Activated naive CD4-positive, alpha-beta T cell treated with anti-CD3 and anti-CD28 coated beads, Interleukin-2, amount 10 ng/mL, durations not matched to agents 7 days and 5 days (primary cell): ENCODE data around the gene FAM180A.
"Not testable (repeated sequence)": the region's sequence is repeated elsewhere in the genome, so short reads cannot be mapped to it uniquely, and the experiment has no call there.

Source experiments
- CTCF ChIA-PET: fragments of 350-600 bp; sonication (Branson Sonifier 250); formaldehyde crosslinking; loops from one replicate; lab custom pipeline; 2021; ENCODE audit warnings: antibody characterized with exemption; lab: Charles Lee
- DNase-seq: peaks from one replicate; pipeline ENCODE4 v3.0.0-alpha.2; 2020
- H3K27ac Mint-ChIP-seq: one replicate; pipeline ENCODE4 v1.8.0; 2021; ENCODE audit warnings: mild to moderate bottlenecking, moderate library complexity, mixed read lengths
- H3K27me3 Mint-ChIP-seq: one replicate; pipeline ENCODE4 v1.8.0; 2021; ENCODE audit warnings: mild to moderate bottlenecking, mixed read lengths
- H3K36me3 Mint-ChIP-seq: one replicate; pipeline ENCODE4 v1.8.0; 2021; ENCODE audit warnings: mixed read lengths
- H3K4me1 Mint-ChIP-seq: one replicate; pipeline ENCODE4 v1.8.0; 2021; ENCODE audit warnings: mixed read lengths
- H3K4me3 Mint-ChIP-seq: one replicate; pipeline ENCODE4 v1.8.0; 2021; ENCODE audit warnings: mild to moderate bottlenecking, moderate library complexity, mixed read lengths
- H3K9me3 Mint-ChIP-seq: one replicate; pipeline ENCODE4 v1.8.0; 2021; ENCODE audit warnings: mixed read lengths

FAM180A gene

DNA sequence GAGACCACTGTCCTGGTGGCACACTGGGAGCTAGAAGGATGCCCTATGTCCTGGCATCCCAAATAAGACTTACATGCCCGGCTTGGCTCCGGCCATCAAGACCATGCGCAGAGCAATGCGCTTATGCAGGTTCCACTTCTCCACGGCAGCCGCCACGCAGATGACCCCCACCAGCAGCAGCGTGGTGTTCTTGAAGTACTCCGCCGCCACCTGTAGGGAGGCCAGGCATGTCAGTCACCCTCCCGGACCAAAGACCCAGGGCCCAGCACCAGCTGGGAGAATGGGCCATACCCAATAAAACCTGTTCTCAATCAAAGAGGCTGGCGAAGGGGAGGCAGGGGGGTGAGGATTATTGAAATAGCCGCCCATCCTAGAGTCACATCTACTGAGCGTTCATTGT lies 40.6 kb downstream of the FAM180A start:
- Mint-ChIP-seq H3K36me3 (no peaks in the 10 kb centered on the region), H3K4me1 (no peaks in the 10 kb centered on the region), H3K9me3 (no peaks in the 10 kb centered on the region), H3K27ac (no peak overlapping the region), H3K27me3 (no peaks in the 10 kb centered on the region), H3K4me3 (no peak overlapping the region)
- DNase-seq: no peak
- CTCF ChIA-PET: no interaction called here

DNA sequence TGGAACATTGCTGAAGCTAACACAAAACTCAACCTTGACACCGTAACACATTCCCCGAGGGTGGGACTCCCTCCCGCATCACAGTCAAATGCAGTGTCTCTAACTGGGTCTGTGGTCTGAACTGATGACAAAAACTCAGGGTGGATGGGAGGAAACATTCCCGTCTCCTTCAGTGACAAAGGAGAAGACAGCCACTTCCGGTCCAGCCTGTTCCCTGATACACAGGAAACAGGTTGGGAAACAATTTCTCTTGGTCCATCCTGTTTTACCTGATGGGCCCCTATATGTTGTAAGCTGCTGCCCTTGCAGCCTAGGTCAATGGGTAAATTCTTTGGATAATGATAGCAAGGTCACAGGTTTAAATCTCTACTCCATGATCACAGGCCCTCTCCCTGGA lies 41.0 kb downstream of the FAM180A start:
- DNase-seq: no peak
- no peaks in the 10 kb centered on the region for H3K27me3 Mint-ChIP-seq
- no peaks in the 10 kb centered on the region for H3K36me3 Mint-ChIP-seq
- no peaks in the 10 kb centered on the region for H3K9me3 Mint-ChIP-seq
- H3K27ac Mint-ChIP-seq: no peak overlapping the region
- H3K4me3 Mint-ChIP-seq: no peak overlapping the region
- CTCF ChIA-PET: no interaction called here
- no peaks in the 10 kb centered on the region for H3K4me1 Mint-ChIP-seq

- no peaks in the 10 kb centered on the region for H3K27me3 Mint-ChIP-seq
- CTCF ChIA-PET: interaction anchor here (0.8 kb wide), 1 partner anchor 36 kb away, joined by 3 read pairs; no protein-coding TSS in a partner anchor
- H3K9me3 Mint-ChIP-seq: no peaks in the 10 kb centered on the region
- no peaks in the 10 kb centered on the region for H3K36me3 Mint-ChIP-seq
- H3K4me1 Mint-ChIP-seq: no peaks in the 10 kb centered on the region
- no peak overlapping the region for H3K27ac Mint-ChIP-seq
- H3K4me3 Mint-ChIP-seq: no peak overlapping the region
- DNase-seq: no peak
These were observed 41.6 kb downstream of the FAM180A start for GRCh38 chr7:135706858-135707569.

DNA sequence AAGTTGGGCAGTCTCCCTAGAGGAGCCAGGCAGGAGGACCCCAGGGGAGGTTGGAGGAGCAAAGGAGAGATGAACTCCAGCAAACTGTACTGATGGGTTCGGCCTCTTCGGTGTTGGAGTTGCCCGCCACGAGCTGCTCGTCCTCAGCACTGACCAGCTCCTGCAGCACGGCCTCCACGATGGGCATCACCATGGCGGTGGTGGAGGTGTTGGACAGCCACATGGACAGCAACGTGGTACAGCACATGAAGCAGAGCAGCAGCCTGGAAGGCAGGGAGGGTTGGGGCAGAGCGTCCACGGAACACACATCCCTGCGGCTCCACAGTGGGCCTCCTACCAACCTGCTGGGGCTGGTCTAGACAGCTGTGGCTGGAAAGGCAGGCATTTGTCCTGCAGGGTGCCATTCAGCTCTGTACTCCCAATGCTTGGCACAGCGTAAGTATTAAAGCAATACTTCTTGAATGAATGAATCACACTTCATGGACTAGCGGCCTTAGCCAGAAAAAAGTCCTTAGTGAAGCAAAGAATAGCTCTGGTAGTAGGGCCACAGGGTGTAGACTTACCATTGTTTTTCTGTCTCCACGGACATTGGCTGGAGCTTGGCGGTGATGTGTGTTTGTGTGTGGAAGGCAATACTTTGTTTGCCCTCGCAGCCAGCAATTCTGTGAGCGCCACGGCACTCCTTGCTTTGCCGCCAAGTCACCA lies 42.4 kb downstream of the FAM180A start:
- Mint-ChIP-seq H3K27me3 (no peaks in the 10 kb centered on the region), H3K36me3 (no peaks in the 10 kb centered on the region), H3K27ac (no peak overlapping the region), H3K4me1 (no peaks in the 10 kb centered on the region), H3K4me3 (no peak overlapping the region), H3K9me3 (no peaks in the 10 kb centered on the region)
- DNase-seq: no peak
- CTCF ChIA-PET: interaction anchor here (0.8 kb wide), 1 partner anchor 35 kb away, joined by 3 read pairs; no protein-coding TSS in a partner anchor

DNA sequence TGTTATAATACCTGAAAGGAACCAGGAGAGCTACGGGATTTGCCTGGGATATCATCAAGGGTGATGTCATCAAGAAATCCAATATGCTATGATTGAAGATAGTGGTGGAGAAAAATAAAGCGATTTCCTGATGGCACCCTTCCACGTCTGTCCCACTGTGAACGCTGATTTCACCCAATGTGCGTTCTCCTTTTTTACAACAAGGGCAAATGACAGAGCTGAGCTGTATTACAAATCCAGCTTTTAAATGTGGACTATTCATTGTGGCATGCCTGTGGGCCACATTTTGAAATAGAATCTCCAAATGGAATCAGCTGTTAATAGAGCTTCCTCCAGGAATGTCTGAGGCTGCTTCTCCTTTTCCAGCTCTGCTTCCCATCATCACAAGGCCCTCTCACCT lies 43.9 kb downstream of the FAM180A start:
- no peak for DNase-seq
- H3K4me1 Mint-ChIP-seq: no peaks in the 10 kb centered on the region
- H3K27ac Mint-ChIP-seq: no peak overlapping the region
- CTCF ChIA-PET: interaction anchor here (1.1 kb wide), 1 partner anchor 15 kb away, joined by 4 read pairs; no protein-coding TSS in a partner anchor
- no peaks in the 10 kb centered on the region for H3K36me3 Mint-ChIP-seq
- H3K4me3 Mint-ChIP-seq: no peak overlapping the region
- H3K27me3 Mint-ChIP-seq: no peaks in the 10 kb centered on the region
- H3K9me3 Mint-ChIP-seq: no peaks in the 10 kb centered on the region

DNA sequence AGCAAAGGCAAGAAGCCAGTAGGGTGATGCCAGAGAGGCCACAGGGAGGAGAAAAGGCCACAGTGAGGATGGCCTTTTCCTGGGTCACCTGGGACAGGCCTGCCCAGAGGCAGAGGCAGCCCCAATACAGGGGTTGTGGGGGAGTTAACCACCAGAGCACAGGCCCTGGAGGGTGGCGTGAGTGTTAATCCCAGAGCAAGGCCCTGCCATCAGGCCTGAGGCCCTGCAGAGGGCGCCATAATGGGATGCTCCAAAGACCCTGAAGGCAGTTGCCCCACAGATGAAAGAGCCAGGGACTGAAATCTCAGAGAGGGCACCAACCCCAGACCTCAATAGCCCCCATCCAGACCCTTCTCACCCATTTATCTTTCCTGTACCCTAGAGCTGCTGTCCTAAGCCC lies 44.5 kb downstream of the FAM180A start:
- Mint-ChIP-seq H3K4me1 (no peaks in the 10 kb centered on the region), H3K9me3 (no peaks in the 10 kb centered on the region), H3K4me3 (no peak overlapping the region), H3K36me3 (no peaks in the 10 kb centered on the region), H3K27ac (no peak overlapping the region), H3K27me3 (no peaks in the 10 kb centered on the region)
- no peak for DNase-seq
- CTCF ChIA-PET: interaction anchor here (1.1 kb wide), 1 partner anchor 14 kb away, joined by 4 read pairs; no protein-coding TSS in a partner anchor

- no peaks in the 10 kb centered on the region for H3K27me3 Mint-ChIP-seq
- CTCF ChIA-PET: no interaction called here
These were observed 51.1 kb downstream of the FAM180A start for GRCh38 chr7:135697276-135698049.

DNA sequence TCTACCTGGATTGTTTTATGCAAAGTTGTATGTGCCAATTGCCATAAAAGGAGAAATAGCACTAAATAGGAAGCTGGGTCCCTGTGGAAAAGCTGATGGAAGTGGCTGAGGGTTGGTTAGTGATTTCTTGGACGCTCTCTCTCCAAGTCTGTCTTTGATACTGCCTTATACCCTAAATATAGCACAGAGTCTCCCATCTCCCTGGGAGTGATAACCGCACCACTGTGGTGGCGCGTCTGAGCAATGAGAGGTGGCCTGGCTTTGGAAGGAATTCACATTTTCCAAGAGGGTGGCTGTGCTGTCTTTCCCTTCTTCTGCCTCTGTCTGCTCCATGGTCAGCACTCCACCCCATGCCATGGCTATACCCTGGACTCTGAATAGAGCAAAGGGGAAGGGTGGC lies 55.1 kb downstream of the FAM180A start:
- no peak overlapping the region for H3K27ac Mint-ChIP-seq
- H3K36me3 Mint-ChIP-seq: no peaks in the 10 kb centered on the region
- H3K27me3 Mint-ChIP-seq: no peaks in the 10 kb centered on the region
- H3K4me1 Mint-ChIP-seq: no peaks in the 10 kb centered on the region
- DNase-seq: no peak
- H3K9me3 Mint-ChIP-seq: no peaks in the 10 kb centered on the region
- H3K4me3 Mint-ChIP-seq: no peak overlapping the region
- CTCF ChIA-PET: no interaction called here

More at GRCh38 chr7:135697276-135698049, 51.1 kb downstream of the FAM180A start:
- Mint-ChIP-seq H3K27ac (no peak overlapping the region), H3K4me1 (no peaks in the 10 kb centered on the region), H3K4me3 (no peak overlapping the region), H3K9me3 (no peaks in the 10 kb centered on the region), H3K36me3 (no peaks in the 10 kb centered on the region)
- no peak for DNase-seq

- DNase-seq, H3K9me3 Mint-ChIP-seq, CTCF ChIA-PET, H3K27ac Mint-ChIP-seq, H3K4me1 Mint-ChIP-seq, H3K4me3 Mint-ChIP-seq, H3K36me3 Mint-ChIP-seq, H3K27me3 Mint-ChIP-seq: not testable (repeated sequence)
These were observed 56.0 kb downstream of the FAM180A start for GRCh38 chr7:135692606-135693005.

- DNase-seq: no peak
- H3K27me3 Mint-ChIP-seq: no peaks in the 10 kb centered on the region
- H3K36me3 Mint-ChIP-seq: no peaks in the 10 kb centered on the region
- no peaks in the 10 kb centered on the region for H3K9me3 Mint-ChIP-seq
- CTCF ChIA-PET: no interaction called here
- no peak overlapping the region for H3K4me3 Mint-ChIP-seq
- H3K27ac Mint-ChIP-seq: no peak overlapping the region
- H3K4me1 Mint-ChIP-seq: no peaks in the 10 kb centered on the region
These were observed 56.6 kb downstream of the FAM180A start for GRCh38 chr7:135692055-135692454.

DNA sequence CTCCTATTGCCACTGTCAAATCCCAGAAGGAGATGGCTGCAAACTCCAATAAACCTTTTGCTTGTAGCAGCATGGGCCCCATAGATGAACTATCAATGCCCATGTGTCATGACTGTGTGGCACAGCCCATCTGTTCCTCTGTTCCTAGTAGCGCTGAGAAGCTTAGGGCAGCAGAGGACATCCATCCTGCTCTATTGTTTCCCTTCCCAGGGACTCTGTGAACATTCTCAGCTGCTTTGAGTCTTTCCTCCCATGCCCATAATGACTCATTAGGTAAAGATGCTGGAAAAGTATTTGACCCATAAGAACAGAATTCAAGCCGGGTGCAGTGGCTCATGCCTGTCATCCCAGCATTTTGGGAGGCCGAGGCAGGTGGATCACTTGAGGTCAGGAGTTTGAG lies 58.0 kb downstream of the FAM180A start:
- no peaks in the 10 kb centered on the region for H3K9me3 Mint-ChIP-seq
- DNase-seq: no peak
- no peaks in the 10 kb centered on the region for H3K27me3 Mint-ChIP-seq
- CTCF ChIA-PET: no interaction called here
- no peaks in the 10 kb centered on the region for H3K4me1 Mint-ChIP-seq
- no peak overlapping the region for H3K27ac Mint-ChIP-seq
- H3K36me3 Mint-ChIP-seq: no peaks in the 10 kb centered on the region
- H3K4me3 Mint-ChIP-seq: no peak overlapping the region

DNA sequence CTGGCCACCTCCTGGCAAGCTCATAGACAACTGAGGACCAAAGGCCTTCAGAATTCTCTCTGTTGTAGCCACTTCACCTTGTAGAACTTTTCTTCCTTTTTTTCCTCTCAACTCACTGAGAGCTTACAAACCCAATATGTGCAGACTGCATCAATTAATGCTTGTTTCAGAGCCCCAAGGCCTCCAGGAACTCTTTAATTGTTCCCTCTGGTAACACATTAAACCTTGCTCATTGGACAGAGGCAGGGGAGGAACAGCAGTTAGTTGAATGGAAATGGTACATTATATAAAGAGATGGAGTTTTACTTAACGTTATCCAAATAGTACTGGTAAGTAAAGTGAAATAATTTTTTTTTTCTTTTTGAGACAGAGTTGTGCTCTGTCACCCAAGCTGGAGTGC lies 61.1 kb downstream of the FAM180A start:
- no peak overlapping the region for H3K4me3 Mint-ChIP-seq
- H3K27ac Mint-ChIP-seq: no peak overlapping the region
- CTCF ChIA-PET: interaction anchor here (0.6 kb wide), 1 partner anchor 11 kb away, joined by 3 read pairs; no protein-coding TSS in a partner anchor
- H3K4me1 Mint-ChIP-seq: no peaks in the 10 kb centered on the region
- H3K9me3 Mint-ChIP-seq: no peaks in the 10 kb centered on the region
- H3K36me3 Mint-ChIP-seq: no peaks in the 10 kb centered on the region
- no peak for DNase-seq
- H3K27me3 Mint-ChIP-seq: no peaks in the 10 kb centered on the region

DNA sequence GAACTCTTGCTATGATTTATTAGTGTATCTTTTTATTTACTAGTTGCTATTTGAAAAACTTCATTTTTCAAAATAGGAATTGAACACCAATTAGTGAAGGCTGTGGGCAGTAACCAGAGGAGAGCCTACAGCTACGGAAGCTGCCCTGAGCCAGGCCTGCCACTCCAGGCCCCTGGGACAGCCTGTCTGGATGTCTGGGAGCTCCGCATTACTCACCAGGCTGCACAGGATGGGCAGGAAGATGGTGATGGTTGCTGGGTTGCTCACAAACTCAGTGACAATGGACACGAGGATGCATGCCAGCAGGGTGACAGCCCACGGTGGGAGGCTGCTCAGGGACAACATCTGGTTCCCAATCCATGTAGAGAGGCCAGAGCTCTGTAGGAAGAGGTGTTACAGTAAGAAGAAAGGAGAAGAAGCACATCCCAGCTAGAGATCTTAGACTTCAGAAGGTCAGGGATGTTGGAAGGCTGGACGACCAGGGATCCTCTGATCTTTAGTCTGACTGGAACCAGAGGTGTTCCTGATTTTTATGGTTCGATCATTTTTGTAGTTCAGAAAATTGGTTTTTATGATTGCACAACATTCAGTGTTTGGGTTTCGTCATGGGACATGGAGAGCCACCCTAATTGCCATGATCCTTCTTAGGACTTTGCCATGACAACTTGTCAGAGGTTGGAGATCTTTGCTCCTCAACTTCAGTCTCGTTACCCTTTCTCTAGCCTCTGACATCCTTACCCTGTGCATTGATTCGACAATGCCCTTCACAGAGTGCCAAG lies 63.1 kb downstream of the FAM180A start:
- CTCF ChIA-PET: no interaction called here
- Mint-ChIP-seq H3K9me3 (no peaks in the 10 kb centered on the region), H3K4me1 (peaks cover 13% of the 10 kb centered on the region), H3K27me3 (no peaks in the 10 kb centered on the region), H3K27ac (no peak overlapping the region), H3K4me3 (no peak overlapping the region), H3K36me3 (no peaks in the 10 kb centered on the region)
- DNase-seq: no peak

GRCh38 chr7:135684699-135685098 lies 63.9 kb downstream of the FAM180A start:
- Mint-ChIP-seq H3K4me3 (no peak overlapping the region), H3K4me1 (peaks cover 20% of the 10 kb centered on the region), H3K27ac (no peak overlapping the region), H3K27me3 (no peaks in the 10 kb centered on the region), H3K9me3 (no peaks in the 10 kb centered on the region), H3K36me3 (no peaks in the 10 kb centered on the region)
- no peak for DNase-seq
- CTCF ChIA-PET: no interaction called here
